A673 (cell line): ENCODE data around the gene TSPAN5.

Experiments
- CTCF ChIP-seq: fragments of 300-800, 200-600 bp; sonication (generic); conservative IDR thresholded peaks from 2 replicates; pipeline ENCODE4 v1.5.1; 2017; ENCODE audit warnings: low read depth, mild to moderate bottlenecking, antibody characterized with exemption, low read length, moderate library complexity, mixed read lengths
- EZH2 ChIP-seq: fragments of 200-600 bp; sonication (generic); IDR thresholded peaks from 2 replicates; pipeline ENCODE4 v1.6.1; 2017; ENCODE audit warnings: borderline replicate concordance, low read depth, mild to moderate bottlenecking, mixed read lengths, antibody characterized with exemption, low read length; ENCODE audit not compliant: poor library complexity, severe bottlenecking

- no peak for TF ChIP-seq CTCF
- no peak for TF ChIP-seq EZH2
Observed at GRCh38 chr4:98648602-98649001, 9.8 kb downstream of the TSPAN5 start.
